H9 (cell line): Measurements from ENCODE around the gene DTX3L. TPM values are rescaled to one million over a fixed set of nuclear protein-coding genes. Genes with fewer than 3 reads are reported as not detected.

Source experiments
- DNase-seq: peaks from one replicate; pipeline ENCODE4 v3.0.0-alpha.2; 2017
- H2AFZ ChIP-seq: one replicate; pipeline ENCODE4 v1.6.1; 2013; ENCODE audit warnings: mild to moderate bottlenecking, low read length, control low read depth, moderate library complexity
- H2AK5ac ChIP-seq: 2 replicates; pipeline ENCODE4 v1.6.1; 2013; ENCODE audit warnings: low read length, control low read depth, mixed read lengths; ENCODE audit not compliant: insufficient read length
- H2BK120ac ChIP-seq: one replicate; pipeline ENCODE4 v1.6.1; 2013; ENCODE audit warnings: low read depth, mild to moderate bottlenecking, low read length, control low read depth, inconsistent platforms; ENCODE audit not compliant: poor library complexity, severe bottlenecking
- H2BK12ac ChIP-seq: 2 replicates; pipeline ENCODE4 v1.6.1; 2013; ENCODE audit warnings: low read length, control low read depth, mixed read lengths, low read depth; ENCODE audit not compliant: insufficient read length
- H2BK15ac ChIP-seq: 2 replicates; pipeline ENCODE4 v1.6.1; 2013; ENCODE audit warnings: low read depth, low read length, control low read depth
- H2BK20ac ChIP-seq: one replicate; pipeline ENCODE4 v1.6.1; 2013; ENCODE audit warnings: low read depth, mild to moderate bottlenecking, low read length, control low read depth, inconsistent platforms; ENCODE audit not compliant: poor library complexity, severe bottlenecking
- H2BK5ac ChIP-seq: 2 replicates; pipeline ENCODE4 v1.6.1; 2013; ENCODE audit warnings: low read length, control low read depth, mixed read lengths; ENCODE audit not compliant: insufficient read length
- H3K14ac ChIP-seq: 2 replicates; pipeline ENCODE4 v1.6.1; 2013; ENCODE audit warnings: low read length, control low read depth; ENCODE audit not compliant: insufficient read depth
- H3K18ac ChIP-seq: 2 replicates; pipeline ENCODE4 v1.6.1; 2013; ENCODE audit warnings: low read depth, mild to moderate bottlenecking, mixed read lengths, low read length, control low read depth; ENCODE audit not compliant: insufficient read length
- H3K23ac ChIP-seq: 2 replicates; pipeline ENCODE4 v1.6.1; 2013; ENCODE audit warnings: low read length, control low read depth, mixed read lengths, low read depth; ENCODE audit not compliant: insufficient read length
- H3K23me2 ChIP-seq: 2 replicates; pipeline ENCODE4 v1.6.1; 2013; ENCODE audit warnings: low read depth, mild to moderate bottlenecking, mixed read lengths, low read length, control low read depth; ENCODE audit not compliant: insufficient read length, poor library complexity, severe bottlenecking
- H3K27ac ChIP-seq: 2 replicates; pipeline ENCODE4 v1.5.1; 2013; ENCODE audit warnings: low read length, control low read depth, mixed read lengths, low read depth; ENCODE audit not compliant: insufficient read length
- H3K27me3 ChIP-seq: 2 replicates; pipeline ENCODE4 v1.6.1; 2013; ENCODE audit warnings: low read length, control low read depth, inconsistent platforms; ENCODE audit not compliant: insufficient read depth
- H3K4ac ChIP-seq: 2 replicates; pipeline ENCODE4 v1.6.1; 2013; ENCODE audit warnings: low read depth, mild to moderate bottlenecking, control low read depth, inconsistent platforms, low read length, moderate library complexity
- H3K4me1 ChIP-seq: 2 replicates; pipeline ENCODE4 v1.6.1; 2013; ENCODE audit warnings: low read length, control low read depth, inconsistent platforms; ENCODE audit not compliant: insufficient read depth
- H3K4me2 ChIP-seq: 2 replicates; pipeline ENCODE4 v1.6.1; 2013; ENCODE audit warnings: low read length, control low read depth, mixed read lengths; ENCODE audit not compliant: insufficient read length, insufficient read depth
- H3K56ac ChIP-seq: 2 replicates; pipeline ENCODE4 v1.6.1; 2013; ENCODE audit warnings: low read depth, mild to moderate bottlenecking, mixed read lengths, low read length, control low read depth; ENCODE audit not compliant: insufficient read length
- H3K79me1 ChIP-seq: 2 replicates; pipeline ENCODE4 v1.6.1; 2013; ENCODE audit warnings: low read depth, mild to moderate bottlenecking, moderate library complexity, low read length, control low read depth, inconsistent platforms; ENCODE audit not compliant: insufficient read depth, poor library complexity, severe bottlenecking
- H3K79me2 ChIP-seq: 2 replicates; pipeline ENCODE4 v1.6.1; 2013; ENCODE audit warnings: low read length, control low read depth, inconsistent platforms; ENCODE audit not compliant: insufficient read depth
- H3K9ac ChIP-seq: 2 replicates; pipeline ENCODE4 v1.6.1; 2013; ENCODE audit warnings: low read length, control low read depth, mixed read lengths; ENCODE audit not compliant: insufficient read length; ENCODE audit errors: extremely low read depth
- H3K9me3 ChIP-seq: one replicate; pipeline ENCODE4 v1.6.1; 2013; ENCODE audit warnings: low read depth, low read length, inconsistent platforms; ENCODE audit not compliant: control insufficient read depth
- H3T11ph ChIP-seq: one replicate; pipeline ENCODE4 v1.6.1; 2013; ENCODE audit warnings: mild to moderate bottlenecking, low read length, control low read depth, inconsistent platforms
- H4K20me1 ChIP-seq: one replicate; pipeline ENCODE4 v1.6.1; 2013; ENCODE audit not compliant: control insufficient read depth, insufficient read length, insufficient read depth
- H4K5ac ChIP-seq: 2 replicates; pipeline ENCODE4 v1.6.1; 2013; ENCODE audit warnings: low read depth, mild to moderate bottlenecking, mixed read lengths, low read length, control low read depth; ENCODE audit not compliant: insufficient read length
- H4K8ac ChIP-seq: replicated peaks from 2 replicates; pipeline ENCODE4 v1.6.1; 2013; ENCODE audit warnings: low read length, control low read depth, mixed read lengths, low read depth; ENCODE audit not compliant: insufficient read length
- H4K91ac ChIP-seq: 2 replicates; pipeline ENCODE4 v1.6.1; 2013; ENCODE audit warnings: low read depth, mild to moderate bottlenecking, moderate library complexity, mixed read lengths, low read length, control low read depth; ENCODE audit not compliant: insufficient read length
- H3K27ac Mint-ChIP-seq, 3 experiments: 2 replicates in 2 of 3; 3 replicates in 1 of 3; pipeline ENCODE4 v1.8.0; 2020 to 2021; ENCODE audit warnings: mixed read lengths in 3 of 3, mild to moderate bottlenecking in 1 of 3, moderate library complexity in 1 of 3
- H3K27me3 Mint-ChIP-seq: 2 replicates; pipeline ENCODE4 v1.8.0; 2021; ENCODE audit warnings: low read depth, mild to moderate bottlenecking, moderate library complexity, mixed read lengths
- H3K36me3 Mint-ChIP-seq, 3 experiments: 2 replicates in 2 of 3; 3 replicates in 1 of 3; pipeline ENCODE4 v1.8.0; 2020 to 2021; ENCODE audit warnings: low read depth in 3 of 3, mixed read lengths in 3 of 3; ENCODE audit not compliant: insufficient read depth in 1 of 3
- H3K4me1 Mint-ChIP-seq, 2 experiments: 2 replicates each; pipeline ENCODE4 v1.8.0; 2020; ENCODE audit warnings: mixed read lengths in 2 of 2
- H3K4me3 Mint-ChIP-seq, 2 experiments: 2 replicates in 1 of 2; 3 replicates in 1 of 2; pipeline ENCODE4 v1.8.0; 2020 to 2021; ENCODE audit warnings: mild to moderate bottlenecking in 2 of 2, mixed read lengths in 2 of 2, moderate library complexity in 1 of 2
- H3K9me3 Mint-ChIP-seq, 2 experiments: 2 replicates in 1 of 2; 3 replicates in 1 of 2; pipeline ENCODE4 v1.8.0; 2020; ENCODE audit warnings: mild to moderate bottlenecking in 2 of 2, mixed read lengths in 2 of 2, moderate library complexity in 1 of 2
- CTCF ChIP-seq: fragments of 200-600 bp; sonication (generic); conservative IDR thresholded peaks from 3 replicates; pipeline ENCODE4 v1.8.0; 2021; ENCODE audit warnings: antibody characterized with exemption, mild to moderate bottlenecking
- WGBS: extraction: QIAGEN DNeasy Blood & Tissue Kit; methylation state at CpG from one replicate; pipeline ENCODE4 v1.1.7; 2013; ENCODE audit warnings: missing lambda C conversion rate, low lambda C conversion rate, mixed read lengths; ENCODE audit not compliant: insufficient read length; ENCODE audit errors: extremely low coverage; 5-methylcytosine and 5-hydroxymethylcytosine counted together
- total RNA-seq: library from RNA; stranded (reverse); gene quantifications from 2 replicates; pipeline ENCODE4 v1.2.1, GENCODE V29; 2021

The DTX3L gene
- total RNA-seq, 1 experiment from 2014 or later = 7.5 TPM

GRCh38 chr3:122568755-122569154 is 4.6 kb downstream of the DTX3L start:
- no peaks in the 10 kb centered on the region for H4K20me1 ChIP-seq
- no peak overlapping the region for H4K8ac ChIP-seq
- no peaks in the 10 kb centered on the region; the same call in 1 of the 2 replicates for H3K27me3 Mint-ChIP-seq
- H3K27me3 ChIP-seq = no peaks in the 10 kb centered on the region
- H3K79me2 ChIP-seq = no peaks in the 10 kb centered on the region
- no peak overlapping the region for H2BK120ac ChIP-seq
- no peak overlapping the region for H3T11ph ChIP-seq
- no peaks in the 10 kb centered on the region for H3K79me1 ChIP-seq
- no peak overlapping the region for H3K56ac ChIP-seq
- no peak overlapping the region for H2AFZ ChIP-seq
- no peak overlapping the region for H3K27ac ChIP-seq
- no peak overlapping the region for H3K27ac Mint-ChIP-seq
- H3K14ac ChIP-seq = no peak overlapping the region
- no peak overlapping the region for H4K5ac ChIP-seq
- H3K4me2 ChIP-seq = no peak overlapping the region
- H3K36me3 Mint-ChIP-seq = peaks cover 0 to 5% (median 0%) of the 10 kb centered on the region in 3 experiments; a peak in 2 of 7 replicates
- H2BK20ac ChIP-seq = no peak overlapping the region
- no CpG with 5 or more reads among the region's 3 CpGs for WGBS
- H2BK5ac ChIP-seq = no peak overlapping the region
- no peak for DNase-seq
- H3K18ac ChIP-seq = no peak overlapping the region
- H2BK12ac ChIP-seq = no peak overlapping the region
- TF ChIP-seq CTCF = no peak
- no peak overlapping the region for H3K23ac ChIP-seq
- H2BK15ac ChIP-seq = no peak overlapping the region
- no peak overlapping the region for H2AK5ac ChIP-seq
- H3K4ac ChIP-seq = no peak overlapping the region
- H3K4me3 Mint-ChIP-seq = no peak overlapping the region
- no peaks in the 10 kb centered on the region for H3K9me3 Mint-ChIP-seq
- H3K23me2 ChIP-seq = no peaks in the 10 kb centered on the region
- no peaks in the 10 kb centered on the region for H3K9me3 ChIP-seq
- peaks cover 20 to 21% of the 10 kb centered on the region in 2 experiments for H3K4me1 Mint-ChIP-seq
- H3K9ac ChIP-seq = no peak overlapping the region
- H3K4me1 ChIP-seq = no peaks in the 10 kb centered on the region; the same call in 1 of the 2 replicates
- no peak overlapping the region for H4K91ac ChIP-seq
